ENCODE results near the gene WNT9A. TPM values are rescaled to one million over a fixed set of nuclear protein-coding genes. Genes with fewer than 3 reads are reported as not detected.
A peak's percentile ranks its signal among the peaks of the same experiment; 100 is the strongest.

Gene WNT9A
- total and polyA plus RNA-seq, 4 donors = 0.03 to 0.08 TPM; not detected in 2

DNA sequence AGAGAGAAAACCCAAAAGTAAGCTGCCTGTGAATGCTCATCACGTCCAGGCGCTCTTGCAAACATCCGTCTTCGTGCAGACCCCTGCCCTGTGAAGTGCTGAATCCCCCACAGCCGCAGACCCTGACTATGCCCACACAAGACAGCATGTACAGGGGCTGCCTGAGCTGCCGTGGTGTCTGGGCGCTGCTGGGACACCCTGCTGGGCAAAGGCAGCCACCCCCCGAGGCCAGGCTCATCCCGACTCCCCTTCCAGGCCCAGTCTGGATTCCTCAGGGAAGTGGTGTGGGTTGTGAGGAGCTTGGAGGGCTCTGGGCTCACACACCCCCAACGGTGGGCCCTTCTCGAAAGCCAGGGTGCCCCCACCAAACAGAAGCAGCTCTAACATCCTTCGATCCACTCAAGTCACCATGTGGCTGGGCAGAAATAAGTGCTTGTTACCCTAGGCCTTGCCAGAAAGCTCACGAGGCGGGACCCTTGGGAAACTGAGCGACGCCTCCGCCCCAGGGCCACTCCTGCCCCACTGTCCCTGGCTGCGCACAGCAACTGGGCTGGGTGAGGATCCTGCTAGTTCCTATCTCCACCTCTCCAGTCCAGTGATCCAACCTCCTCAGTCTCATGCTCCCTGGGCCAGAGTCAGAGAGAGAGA is 4.8 kb upstream of the WNT9A start:
- Histone ChIP-seq H3K9me3 (ENCODE audit: control insufficient read depth in 4 of 4, low read length in 3 of 4) (peaks cover 0 to 3% (median 3%) of the 10 kb centered on the region in 4 donors), H3K27me3 (ENCODE audit: control insufficient read depth in 4 of 4, insufficient read depth in 4 of 4, low read length in 3 of 4) (peaks cover 0 to 7% (median 2%) of the 10 kb centered on the region in 4 donors), H3K27ac (ENCODE audit: low read depth in 1 of 2, low read length in 2 of 2) (no peak overlapping the region), H3K4me3 (ENCODE audit: low read depth in 1 of 3, low read length in 3 of 3) (no peak overlapping the region), H3K9ac (ENCODE audit: low read depth in 1 of 2, low read length in 2 of 2) (no peak overlapping the region), H3K36me3 (ENCODE audit: control insufficient read depth in 4 of 4, insufficient read depth in 3 of 4, low read depth in 1 of 4, low read length in 3 of 4) (no peaks in the 10 kb centered on the region), H3K4me1 (ENCODE audit: control insufficient read depth in 4 of 4, insufficient read depth in 4 of 4, low read length in 3 of 4) (peaks cover 0 to 8% (median 2%) of the 10 kb centered on the region in 4 donors)
- 73% methylated on average over 18 of the region's 18 CpGs for WGBS
- DNase-seq (ENCODE audit: low spot score) = peak; percentile 28
- TF ChIP-seq RAD21 (IDR thresholded peaks at IDR 0.05) = no peak

DNA sequence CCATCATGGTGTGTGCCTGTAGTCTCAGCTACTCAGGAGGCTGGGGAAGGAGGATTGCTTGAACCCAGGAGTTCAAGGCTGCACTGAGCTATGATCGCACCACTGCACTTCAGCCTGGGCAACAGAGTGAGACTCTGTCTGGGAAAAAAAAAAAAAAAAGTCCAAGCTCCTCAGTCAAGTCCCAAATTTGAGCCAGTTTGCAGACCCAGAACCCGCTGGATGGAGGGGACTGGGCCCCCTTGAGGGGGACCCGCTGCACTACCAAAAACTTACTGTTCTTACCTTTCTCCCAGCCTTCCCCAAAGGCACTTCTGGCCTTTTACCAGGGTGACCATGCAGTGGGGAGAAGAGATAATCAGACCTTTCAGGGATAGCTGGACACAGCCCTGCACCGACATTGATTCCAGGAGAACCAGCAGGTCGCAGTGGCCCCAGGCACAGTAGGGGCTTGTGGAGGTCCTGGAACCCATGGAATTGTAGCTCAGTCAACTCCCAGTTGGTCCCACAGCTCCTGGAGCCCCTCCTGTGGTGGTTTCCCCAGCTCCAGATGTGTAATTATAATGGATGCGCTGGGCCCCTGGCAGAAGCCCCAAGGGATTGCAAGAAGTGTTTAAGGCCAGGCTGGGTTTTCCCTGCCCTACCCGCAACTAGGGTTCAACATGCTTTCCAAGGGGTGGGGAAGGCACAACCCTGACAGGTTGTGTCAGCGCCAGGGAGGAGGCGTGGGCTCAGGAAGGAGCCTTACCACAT is 4.1 kb upstream of the WNT9A start:
- Histone ChIP-seq H3K4me3 (ENCODE audit: low read depth in 1 of 3, low read length in 3 of 3) (no peak overlapping the region), H3K9ac (ENCODE audit: low read depth in 1 of 2, low read length in 2 of 2) (no peak overlapping the region), H3K27me3 (ENCODE audit: control insufficient read depth in 4 of 4, insufficient read depth in 4 of 4, low read length in 3 of 4) (peaks cover 0 to 9% (median 2%) of the 10 kb centered on the region in 4 donors), H3K4me1 (ENCODE audit: control insufficient read depth in 4 of 4, insufficient read depth in 4 of 4, low read length in 3 of 4) (peaks cover 0 to 15% (median 7%) of the 10 kb centered on the region in 4 donors), H3K9me3 (ENCODE audit: control insufficient read depth in 4 of 4, low read length in 3 of 4) (peaks cover 0 to 3% (median 3%) of the 10 kb centered on the region in 4 donors), H3K27ac (ENCODE audit: low read depth in 1 of 2, low read length in 2 of 2) (no peak overlapping the region), H3K36me3 (ENCODE audit: control insufficient read depth in 4 of 4, insufficient read depth in 3 of 4, low read depth in 1 of 4, low read length in 3 of 4) (no peaks in the 10 kb centered on the region)
- WGBS = 83% methylated on average over 9 of the region's 9 CpGs
- TF ChIP-seq GABPA (IDR thresholded peaks at IDR 0.05 in 1 of 2, conservative IDR thresholded peaks at IDR 0.05 in 1 of 2) = no peak
- TF ChIP-seq FOXA2 (IDR thresholded peaks at IDR 0.05) = no peak
- TF ChIP-seq, protein P1, sequence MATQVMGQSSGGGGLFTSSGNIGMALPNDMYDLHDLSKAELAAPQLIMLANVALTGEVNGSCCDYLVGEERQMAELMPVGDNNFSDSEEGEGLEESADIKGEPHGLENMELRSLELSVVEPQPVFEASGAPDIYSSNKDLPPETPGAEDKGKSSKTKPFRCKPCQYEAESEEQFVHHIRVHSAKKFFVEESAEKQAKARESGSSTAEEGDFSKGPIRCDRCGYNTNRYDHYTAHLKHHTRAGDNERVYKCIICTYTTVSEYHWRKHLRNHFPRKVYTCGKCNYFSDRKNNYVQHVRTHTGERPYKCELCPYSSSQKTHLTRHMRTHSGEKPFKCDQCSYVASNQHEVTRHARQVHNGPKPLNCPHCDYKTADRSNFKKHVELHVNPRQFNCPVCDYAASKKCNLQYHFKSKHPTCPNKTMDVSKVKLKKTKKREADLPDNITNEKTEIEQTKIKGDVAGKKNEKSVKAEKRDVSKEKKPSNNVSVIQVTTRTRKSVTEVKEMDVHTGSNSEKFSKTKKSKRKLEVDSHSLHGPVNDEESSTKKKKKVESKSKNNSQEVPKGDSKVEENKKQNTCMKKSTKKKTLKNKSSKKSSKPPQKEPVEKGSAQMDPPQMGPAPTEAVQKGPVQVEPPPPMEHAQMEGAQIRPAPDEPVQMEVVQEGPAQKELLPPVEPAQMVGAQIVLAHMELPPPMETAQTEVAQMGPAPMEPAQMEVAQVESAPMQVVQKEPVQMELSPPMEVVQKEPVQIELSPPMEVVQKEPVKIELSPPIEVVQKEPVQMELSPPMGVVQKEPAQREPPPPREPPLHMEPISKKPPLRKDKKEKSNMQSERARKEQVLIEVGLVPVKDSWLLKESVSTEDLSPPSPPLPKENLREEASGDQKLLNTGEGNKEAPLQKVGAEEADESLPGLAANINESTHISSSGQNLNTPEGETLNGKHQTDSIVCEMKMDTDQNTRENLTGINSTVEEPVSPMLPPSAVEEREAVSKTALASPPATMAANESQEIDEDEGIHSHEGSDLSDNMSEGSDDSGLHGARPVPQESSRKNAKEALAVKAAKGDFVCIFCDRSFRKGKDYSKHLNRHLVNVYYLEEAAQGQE (IDR thresholded peaks at IDR 0.05) = no peak
- TF ChIP-seq, protein P2, sequence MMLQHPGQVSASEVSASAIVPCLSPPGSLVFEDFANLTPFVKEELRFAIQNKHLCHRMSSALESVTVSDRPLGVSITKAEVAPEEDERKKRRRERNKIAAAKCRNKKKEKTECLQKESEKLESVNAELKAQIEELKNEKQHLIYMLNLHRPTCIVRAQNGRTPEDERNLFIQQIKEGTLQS (IDR thresholded peaks at IDR 0.05) = no peak
- no peak for TF ChIP-seq SP1 (IDR thresholded peaks at IDR 0.05)
- TF ChIP-seq NR2F2 (IDR thresholded peaks at IDR 0.05) = no peak
- no peak for TF ChIP-seq EGR1 (IDR thresholded peaks at IDR 0.05; ENCODE audit: low read depth in 2 of 2)
- TF ChIP-seq TAF1 (conservative IDR thresholded peaks at IDR 0.05) = no peak
- no peak for TF ChIP-seq RXRA (IDR thresholded peaks at IDR 0.05)
- TF ChIP-seq, protein P3, sequence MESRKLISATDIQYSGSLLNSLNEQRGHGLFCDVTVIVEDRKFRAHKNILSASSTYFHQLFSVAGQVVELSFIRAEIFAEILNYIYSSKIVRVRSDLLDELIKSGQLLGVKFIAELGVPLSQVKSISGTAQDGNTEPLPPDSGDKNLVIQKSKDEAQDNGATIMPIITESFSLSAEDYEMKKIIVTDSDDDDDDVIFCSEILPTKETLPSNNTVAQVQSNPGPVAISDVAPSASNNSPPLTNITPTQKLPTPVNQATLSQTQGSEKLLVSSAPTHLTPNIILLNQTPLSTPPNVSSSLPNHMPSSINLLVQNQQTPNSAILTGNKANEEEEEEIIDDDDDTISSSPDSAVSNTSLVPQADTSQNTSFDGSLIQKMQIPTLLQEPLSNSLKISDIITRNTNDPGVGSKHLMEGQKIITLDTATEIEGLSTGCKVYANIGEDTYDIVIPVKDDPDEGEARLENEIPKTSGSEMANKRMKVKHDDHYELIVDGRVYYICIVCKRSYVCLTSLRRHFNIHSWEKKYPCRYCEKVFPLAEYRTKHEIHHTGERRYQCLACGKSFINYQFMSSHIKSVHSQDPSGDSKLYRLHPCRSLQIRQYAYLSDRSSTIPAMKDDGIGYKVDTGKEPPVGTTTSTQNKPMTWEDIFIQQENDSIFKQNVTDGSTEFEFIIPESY (IDR thresholded peaks at IDR 0.05) = no peak
- TF ChIP-seq HNF4A (conservative IDR thresholded peaks at IDR 0.05) = no peak
- TF ChIP-seq JUND (IDR thresholded peaks at IDR 0.05) = no peak
- TF ChIP-seq FOXA1 (IDR thresholded peaks at IDR 0.05) = no peak
- no peak for TF ChIP-seq RAD21 (IDR thresholded peaks at IDR 0.05)
- TF ChIP-seq HNF4G (IDR thresholded peaks at IDR 0.05) = no peak
- TF ChIP-seq, protein P4, sequence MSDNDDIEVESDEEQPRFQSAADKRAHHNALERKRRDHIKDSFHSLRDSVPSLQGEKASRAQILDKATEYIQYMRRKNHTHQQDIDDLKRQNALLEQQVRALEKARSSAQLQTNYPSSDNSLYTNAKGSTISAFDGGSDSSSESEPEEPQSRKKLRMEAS (IDR thresholded peaks at IDR 0.05) = no peak
- no peak for TF ChIP-seq YY1 (IDR thresholded peaks at IDR 0.05)
- DNase-seq (ENCODE audit: low spot score) = peak; percentile 14
